OCI-LY1 (cell line): Measurements from ENCODE around the gene DHX36.

ENCODE experiments used
- H2AFZ ChIP-seq: fragments of 200-600 bp; sonication (generic), shearing (Covaris generic); 2 replicates; pipeline ENCODE4 v1.6.0; 2014; ENCODE audit warnings: antibody characterized with exemption, mild to moderate bottlenecking, low read length
- H3F3A ChIP-seq: fragments of 200-600 bp; sonication (generic), shearing (Covaris generic); 2 replicates; pipeline ENCODE4 v1.6.0; 2014; ENCODE audit warnings: mild to moderate bottlenecking, antibody characterized with exemption, low read length, moderate library complexity; ENCODE audit not compliant: insufficient read depth
- H3K27ac ChIP-seq: fragments of 200-600 bp; sonication (generic); 2 replicates; pipeline ENCODE4 v1.5.1; 2014; ENCODE audit warnings: low read length, mixed run types, mild to moderate bottlenecking, low read depth; ENCODE audit not compliant: poor library complexity, severe bottlenecking
- H3K27me3 ChIP-seq: fragments of 200-600 bp; sonication (generic); 2 replicates; pipeline ENCODE4 v1.6.0; 2014; ENCODE audit warnings: antibody characterized with exemption, mild to moderate bottlenecking, low read length, moderate library complexity; ENCODE audit not compliant: insufficient read depth
- H3K36me3 ChIP-seq: fragments of 200-600 bp; sonication (generic); 2 replicates; pipeline ENCODE4 v1.6.1; 2014; ENCODE audit warnings: mild to moderate bottlenecking, antibody characterized with exemption, low read length, moderate library complexity, mixed read lengths; ENCODE audit not compliant: insufficient read depth
- H3K4me1 ChIP-seq: fragments of 200-600 bp; sonication (generic); 2 replicates; pipeline ENCODE4 v1.5.1; 2014; ENCODE audit warnings: mild to moderate bottlenecking, low read length, moderate library complexity; ENCODE audit not compliant: insufficient read depth, severe bottlenecking
- H3K4me2 ChIP-seq: fragments of 200-600 bp; sonication (generic), shearing (Covaris generic); 2 replicates; pipeline ENCODE4 v1.6.1; 2014; ENCODE audit warnings: low read length
- H3K4me3 ChIP-seq: fragments of 200-600 bp; sonication (generic); 2 replicates; pipeline ENCODE4 v1.5.1; 2014; ENCODE audit warnings: low read length, low read depth, mild to moderate bottlenecking, mixed read lengths; ENCODE audit not compliant: poor library complexity, severe bottlenecking
- H3K79me2 ChIP-seq: fragments of 200-600 bp; shearing (Covaris generic); 2 replicates; pipeline ENCODE4 v1.6.1; 2016; ENCODE audit warnings: mixed run types, low read length, mixed read lengths; ENCODE audit not compliant: insufficient read depth
- H3K9ac ChIP-seq: fragments of 200-600 bp; sonication (generic), shearing (Covaris generic); 2 replicates; pipeline ENCODE4 v1.6.1; 2014; ENCODE audit warnings: mild to moderate bottlenecking, low read length, mixed read lengths
- H3K9me2 ChIP-seq: fragments of 200-600 bp; sonication (generic), shearing (Covaris generic); 2 replicates; pipeline ENCODE4 v1.6.1; 2014; ENCODE audit warnings: low read depth, mild to moderate bottlenecking, low read length, mixed read lengths
- H3K9me3 ChIP-seq: fragments of 200-600 bp; shearing (Covaris generic); 2 replicates; pipeline ENCODE4 v1.6.1; 2014; ENCODE audit warnings: low read length, mixed read lengths
- H4K20me1 ChIP-seq: fragments of 200-600 bp; sonication (generic), shearing (Covaris generic); 2 replicates; pipeline ENCODE4 v1.6.0; 2016; ENCODE audit warnings: mild to moderate bottlenecking, low read length; ENCODE audit not compliant: insufficient read depth
- CTCF ChIP-seq: fragments of 200-600 bp; sonication (generic), shearing (Covaris generic); IDR thresholded peaks from 2 replicates; pipeline ENCODE4 v1.5.1; 2017; ENCODE audit warnings: mild to moderate bottlenecking, antibody characterized with exemption, low read length, moderate library complexity, mixed read lengths
- EZH2 ChIP-seq: fragments of 200-600 bp; sonication (generic), shearing (Covaris generic); IDR thresholded peaks from 2 replicates; pipeline ENCODE4 v1.8.0; 2017; ENCODE audit warnings: borderline replicate concordance, mixed run types, mild to moderate bottlenecking, antibody characterized with exemption, low read length, moderate library complexity, mixed read lengths

DHX36 gene

DNA sequence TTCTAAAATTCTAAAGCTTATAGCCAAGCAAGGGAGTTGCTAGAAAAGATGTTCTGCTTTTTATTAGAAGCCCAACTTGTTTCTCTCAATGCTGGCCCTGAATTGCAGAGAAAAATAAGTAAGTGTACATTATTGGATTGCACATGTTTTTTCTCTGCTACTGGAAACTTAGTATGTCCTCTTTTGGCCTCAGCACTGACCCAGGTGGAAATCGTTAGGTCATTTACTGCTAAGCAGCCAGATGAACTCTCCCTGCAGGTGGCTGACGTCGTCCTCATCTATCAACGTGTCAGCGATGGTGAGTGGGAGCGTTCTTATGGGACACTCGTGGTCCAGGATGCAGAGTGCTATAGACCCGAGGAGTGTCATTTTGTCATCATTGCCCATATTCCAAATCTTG, 69.8 kb downstream of the DHX36 start:
- Histone ChIP-seq H3K4me1 (no peaks in the 10 kb centered on the region), H3K27ac (no peak overlapping the region), H3F3A (no peaks in the 10 kb centered on the region), H4K20me1 (no peaks in the 10 kb centered on the region), H3K4me2 (no peak overlapping the region), H3K9ac (no peak overlapping the region), H3K36me3 (peaks cover 65% of the 10 kb centered on the region), H3K4me3 (no peak overlapping the region), H2AFZ (no peak overlapping the region), H3K9me3 (no peaks in the 10 kb centered on the region; the same call in 1 of the 2 replicates), H3K27me3 (no peaks in the 10 kb centered on the region), H3K79me2 (no peaks in the 10 kb centered on the region), H3K9me2 (no peaks in the 10 kb centered on the region)
- TF ChIP-seq CTCF (no peak), EZH2 (no peak)

DNA sequence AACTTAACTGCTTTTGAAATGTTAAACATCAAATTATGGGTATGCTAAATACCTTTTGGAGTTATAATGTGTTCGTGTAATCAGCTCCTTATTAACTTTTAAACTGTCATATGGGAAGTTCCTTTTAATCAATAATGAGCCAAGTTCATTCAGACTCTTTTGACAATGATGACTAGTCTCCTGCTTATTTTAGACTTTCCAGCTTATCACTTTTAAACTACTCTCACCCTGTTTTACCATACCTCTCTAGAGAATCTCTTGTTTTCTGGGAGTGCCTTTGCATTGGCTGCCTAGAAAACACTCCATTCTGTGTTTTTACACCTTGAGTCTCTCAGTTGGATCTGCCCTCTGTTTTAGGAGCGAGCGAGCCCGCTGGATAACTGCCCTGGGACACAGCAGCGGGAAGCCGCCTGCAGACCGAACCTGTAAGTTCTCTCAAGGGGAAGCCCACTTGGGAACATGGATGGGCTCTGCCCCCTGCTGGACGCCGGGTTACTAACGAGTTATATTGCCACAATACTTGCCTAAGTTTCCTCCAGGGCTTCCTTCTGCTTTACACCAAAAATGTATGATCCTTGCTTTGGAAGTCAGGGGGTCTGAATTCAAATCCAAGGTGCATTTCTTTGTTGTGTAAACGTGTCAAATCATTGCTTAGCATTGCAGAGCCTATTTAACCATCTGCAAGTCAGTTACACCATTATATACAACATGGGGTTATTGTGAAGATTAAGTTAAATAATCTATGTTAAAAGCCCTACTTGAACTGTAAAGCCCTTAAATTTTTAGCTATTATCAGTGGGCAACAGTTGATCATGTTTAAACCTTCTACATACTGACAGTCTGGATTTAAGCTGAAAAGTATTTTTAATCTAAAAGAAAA, 71.3 kb downstream of the DHX36 start:
- Histone ChIP-seq H2AFZ (no peak overlapping the region), H3K36me3 (peaks cover 50% of the 10 kb centered on the region; the same call in 1 of the 2 replicates), H3K27ac (no peak overlapping the region), H3K9ac (no peak overlapping the region), H3K4me1 (no peaks in the 10 kb centered on the region), H3K9me2 (no peaks in the 10 kb centered on the region), H3K27me3 (no peaks in the 10 kb centered on the region), H3K79me2 (no peaks in the 10 kb centered on the region), H3F3A (no peaks in the 10 kb centered on the region), H4K20me1 (no peaks in the 10 kb centered on the region), H3K4me2 (no peak overlapping the region), H3K9me3 (no peaks in the 10 kb centered on the region), H3K4me3 (no peak overlapping the region)
- peak; percentile 97 for TF ChIP-seq CTCF
- TF ChIP-seq EZH2 = no peak

- Histone ChIP-seq H3K27me3 (no peaks in the 10 kb centered on the region), H3K9ac (no peak overlapping the region), H3K9me3 (no peaks in the 10 kb centered on the region), H3K36me3 (peaks cover 36% of the 10 kb centered on the region; the same call in 1 of the 2 replicates), H3K27ac (no peak overlapping the region), H3F3A (no peaks in the 10 kb centered on the region), H3K9me2 (no peaks in the 10 kb centered on the region), H3K4me3 (no peak overlapping the region), H2AFZ (no peak overlapping the region), H3K79me2 (no peaks in the 10 kb centered on the region), H4K20me1 (no peaks in the 10 kb centered on the region), H3K4me1 (no peaks in the 10 kb centered on the region), H3K4me2 (no peak overlapping the region)
- TF ChIP-seq CTCF (no peak), EZH2 (no peak)
These were observed 72.7 kb downstream of the DHX36 start for GRCh38 chr3:154251610-154252009.
